Activated CD4-positive, alpha-beta T cell treated with anti-CD3 and anti-CD28 coated beads, Interleukin-2, Interleukin-4, amounts not matched to agents 100 ng/mL and 50 ng/mL, durations not matched to agents 16 hours and 8 hours (primary cell): ENCODE measurements around the gene KCNK18.

Experiments used
- DNase-seq: peaks from one replicate; pipeline ENCODE4 v3.0.0-alpha.2; 2020; ENCODE audit warnings: low spot score

KCNK18 gene

GRCh38 chr10:117197189-117197588, at the start of gene KCNK18:
TSS of gene KCNK18 (plus strand) at chr10:117197489. CDS start at chr10:117197489, 0 bp downstream.
- no peak for DNase-seq

GRCh38 chr10:117148284-117148683, 49.0 kb upstream of the KCNK18 start:
- DNase-seq: no peak

- no peak for DNase-seq
Measured at GRCh38 chr10:117152668-117153067, 44.6 kb upstream of the KCNK18 start.

GRCh38 chr10:117158297-117158696, 39.0 kb upstream of the KCNK18 start:
- DNase-seq: no peak

- no peak for DNase-seq
Measured at GRCh38 chr10:117159390-117159789, 37.9 kb upstream of the KCNK18 start.

GRCh38 chr10:117160567-117160966, 36.7 kb upstream of the KCNK18 start:
- DNase-seq: no peak

- DNase-seq: no peak
Measured at GRCh38 chr10:117161386-117162033, 35.8 kb upstream of the KCNK18 start.

GRCh38 chr10:117162093-117163060, 34.9 kb upstream of the KCNK18 start:
- DNase-seq: no peak

GRCh38 chr10:117163061-117163953, 34.0 kb upstream of the KCNK18 start:
- DNase-seq: no peak

GRCh38 chr10:117163954-117164548, 33.2 kb upstream of the KCNK18 start:
- DNase-seq: no peak

GRCh38 chr10:117164592-117165537, 32.4 kb upstream of the KCNK18 start:
- DNase-seq: no peak

GRCh38 chr10:117165538-117166417, 31.5 kb upstream of the KCNK18 start:
- peak; percentile 17 for DNase-seq

- no peak for DNase-seq
Measured at GRCh38 chr10:117166418-117167345, 30.6 kb upstream of the KCNK18 start.

- no peak for DNase-seq
Measured at GRCh38 chr10:117167346-117167788, 29.9 kb upstream of the KCNK18 start.

GRCh38 chr10:117167789-117168674, 29.3 kb upstream of the KCNK18 start:
- DNase-seq: peak; percentile 69

GRCh38 chr10:117168729-117169128, 28.6 kb upstream of the KCNK18 start:
- DNase-seq: no peak

GRCh38 chr10:117169480-117169879, 27.8 kb upstream of the KCNK18 start:
- no peak for DNase-seq
